Tibial nerve (tissue), 4 donors: ENCODE data around the gene SLC27A1. TPM values are rescaled to one million over a fixed set of nuclear protein-coding genes. Genes with fewer than 3 reads are reported as not detected.
A peak's percentile ranks its signal among the peaks of the same experiment; 100 is the strongest.

Source experiments
- DNase-seq, 2 donors: peaks; one replicate each; pipeline ENCODE4 v3.0.0-alpha.2; 2019; ENCODE audit warnings: low spot score in 2 of 2
- H3K27ac ChIP-seq, 4 donors: fragments of 200-600 bp; sonication (generic) in 3 of 4; one replicate each; pipeline ENCODE4 v1.5.1; 2017 to 2019; ENCODE audit warnings: mild to moderate bottlenecking in 1 of 4
- H3K27me3 ChIP-seq, 2 donors: fragments of 200-600 bp; sonication (generic) in 1 of 2; one replicate each; pipeline versions ENCODE4 v1.5.1 to v1.6.0; 2017 to 2019
- H3K36me3 ChIP-seq, 3 donors: fragments of 200-600 bp; sonication (generic); one replicate each; pipeline ENCODE4 v1.5.1; 2018 to 2019
- H3K4me1 ChIP-seq, 4 donors: fragments of 200-600 bp; sonication (generic) in 3 of 4; one replicate each; pipeline ENCODE4 v1.5.1; 2017 to 2019
- H3K4me3 ChIP-seq, 4 donors: fragments of 200-600 bp; sonication (generic) in 3 of 4; one replicate each; pipeline ENCODE4 v1.5.1; 2017 to 2019; ENCODE audit warnings: mild to moderate bottlenecking in 1 of 4, moderate library complexity in 1 of 4
- H3K9me3 ChIP-seq, 4 donors: fragments of 200-600 bp; sonication (generic) in 3 of 4; one replicate each; pipeline ENCODE4 v1.5.1; 2017 to 2019
- CTCF ChIP-seq, 5 experiments: fragments of 200-600 bp in 3 of 5; fragments of 450-650 bp in 2 of 5; sonication (generic) in 3 of 5; IDR thresholded peaks; one replicate each; pipeline ENCODE4 v1.5.1; 2016 to 2019; ENCODE audit warnings: antibody characterized with exemption in 5 of 5, mild to moderate bottlenecking in 3 of 5, moderate library complexity in 2 of 5
- EP300 ChIP-seq, 2 donors: sonication (generic); formaldehyde crosslinking; IDR thresholded peaks; one replicate each; pipeline ENCODE4 v1.6.1; 2017; ENCODE audit warnings: antibody characterized with exemption in 2 of 2, mild to moderate bottlenecking in 1 of 2
- POLR2A ChIP-seq, 2 donors: fragments of 450-650 bp; IDR thresholded peaks; one replicate each; pipeline ENCODE4 v1.6.1; 2017; ENCODE audit warnings: antibody characterized with exemption in 2 of 2, mild to moderate bottlenecking in 2 of 2, moderate library complexity in 2 of 2
- WGBS, 2 donors: methylation state at CpG; one replicate each; pipeline ENCODE4 v1.1.5; 2018; 5-methylcytosine and 5-hydroxymethylcytosine counted together
- total RNA-seq, 4 donors: library from RNA; depleted of rRNA; stranded (reverse); fragments of >200 nt; gene quantifications; one replicate each; pipeline ENCODE4 v1.1.0, GENCODE V29; 2016

Gene SLC27A1
- total RNA-seq, 4 donors from 2014 or later, result 30.6 to 69.3 (median 55.9) TPM

GRCh38 chr19:17481986-17482385, 11.7 kb downstream of the SLC27A1 start:
- no peak for DNase-seq
- WGBS, 2 donors, result 92 to 93% methylated on average over 12 to 13 of the region's 13 CpGs
- no peak for TF ChIP-seq CTCF (IDR thresholded peaks at IDR 0.05)
- TF ChIP-seq POLR2A (IDR thresholded peaks at IDR 0.05), result no peak
- TF ChIP-seq EP300 (IDR thresholded peaks at IDR 0.05), result no peak

GRCh38 chr19:17482877-17483604, 12.7 kb downstream of the SLC27A1 start:
- H3K36me3 ChIP-seq, result peaks cover 0 to 31% (median 0%) of the 10 kb centered on the region in 3 donors
- H3K4me3 ChIP-seq, result no peak overlapping the region
- WGBS, 2 donors, result 86 to 90% methylated on average over 3 of the region's 3 CpGs
- peak overlapping the region in 1 of 4 donors; percentile 43 for H3K27ac ChIP-seq
- no peak for DNase-seq
- no peak for TF ChIP-seq POLR2A (IDR thresholded peaks at IDR 0.05)
- no peaks in the 10 kb centered on the region for H3K9me3 ChIP-seq
- H3K27me3 ChIP-seq, result no peaks in the 10 kb centered on the region
- H3K4me1 ChIP-seq, result peaks cover 0 to 82% (median 18%) of the 10 kb centered on the region in 4 donors

More at GRCh38 chr19:17481986-17482385, 11.7 kb downstream of the SLC27A1 start:
- Histone ChIP-seq H3K4me1 (peaks cover 0 to 79% (median 18%) of the 10 kb centered on the region in 4 donors), H3K27me3 (no peaks in the 10 kb centered on the region), H3K9me3 (no peaks in the 10 kb centered on the region), H3K4me3 (no peak overlapping the region), H3K36me3 (peaks cover 0 to 24% (median 0%) of the 10 kb centered on the region in 3 donors), H3K27ac (peak overlapping the region in 1 of 4 donors; percentile 11)

- 88 to 93% methylated on average over 10 of the region's 10 CpGs for WGBS, 2 donors
- DNase-seq, result no peak
- no peaks in the 10 kb centered on the region for H3K27me3 ChIP-seq
- H3K36me3 ChIP-seq, result peaks cover 0 to 31% (median 0%) of the 10 kb centered on the region in 3 donors
- H3K9me3 ChIP-seq, result no peaks in the 10 kb centered on the region
- no peak overlapping the region for H3K4me3 ChIP-seq
- H3K27ac ChIP-seq, result peak overlapping the region in 1 of 4 donors; percentile 43
- TF ChIP-seq CTCF (IDR thresholded peaks at IDR 0.05), result no peak
- no peak for TF ChIP-seq POLR2A (IDR thresholded peaks at IDR 0.05)
- no peak for TF ChIP-seq EP300 (IDR thresholded peaks at IDR 0.05)
- H3K4me1 ChIP-seq, result peaks cover 0 to 82% (median 21%) of the 10 kb centered on the region in 4 donors
Observed at GRCh38 chr19:17483605-17484002, 13.3 kb downstream of the SLC27A1 start.

- Histone ChIP-seq H3K27ac (no peak overlapping the region), H3K9me3 (no peaks in the 10 kb centered on the region), H3K4me1 (peaks cover 0 to 78% (median 19%) of the 10 kb centered on the region in 4 donors), H3K36me3 (peaks cover 0 to 38% (median 0%) of the 10 kb centered on the region in 3 donors), H3K27me3 (no peaks in the 10 kb centered on the region), H3K4me3 (no peak overlapping the region)
- 87 to 88% methylated on average over 6 of the region's 6 CpGs for WGBS, 2 donors
- DNase-seq, result no peak
- no peak for TF ChIP-seq CTCF (IDR thresholded peaks at IDR 0.05)
- TF ChIP-seq POLR2A (IDR thresholded peaks at IDR 0.05), result no peak
- TF ChIP-seq EP300 (IDR thresholded peaks at IDR 0.05), result no peak
Observed at GRCh38 chr19:17484520-17485185, 14.3 kb downstream of the SLC27A1 start.

- no peak overlapping the region for H3K27ac ChIP-seq
- DNase-seq, result no peak
- peaks cover 0 to 47% (median 0%) of the 10 kb centered on the region in 3 donors for H3K36me3 ChIP-seq
- peaks cover 0 to 78% (median 12%) of the 10 kb centered on the region in 4 donors for H3K4me1 ChIP-seq
- WGBS, 2 donors, result 94 to 96% methylated on average over 36 to 43 of the region's 58 CpGs
- no peaks in the 10 kb centered on the region for H3K27me3 ChIP-seq
- H3K4me3 ChIP-seq, result no peak overlapping the region
- TF ChIP-seq EP300 (IDR thresholded peaks at IDR 0.05), result no peak
- no peaks in the 10 kb centered on the region for H3K9me3 ChIP-seq
Observed at GRCh38 chr19:17486545-17487240, 16.4 kb downstream of the SLC27A1 start.
